GM21737 (cell line): ENCODE measurements around the gene BDP1.
"Not testable (repeated sequence)": the region's sequence is repeated elsewhere in the genome, so short reads cannot be mapped to it uniquely, and the experiment has no call there.

Experiments
- ATAC-seq: cut with Tn5 transposase; IDR thresholded peaks from one replicate; pipeline ENCODE4 v1.9.1; 2021; ENCODE audit warnings: mild to moderate bottlenecking, moderate library complexity; ENCODE audit not compliant: unreplicated experiment

Gene BDP1

DNA sequence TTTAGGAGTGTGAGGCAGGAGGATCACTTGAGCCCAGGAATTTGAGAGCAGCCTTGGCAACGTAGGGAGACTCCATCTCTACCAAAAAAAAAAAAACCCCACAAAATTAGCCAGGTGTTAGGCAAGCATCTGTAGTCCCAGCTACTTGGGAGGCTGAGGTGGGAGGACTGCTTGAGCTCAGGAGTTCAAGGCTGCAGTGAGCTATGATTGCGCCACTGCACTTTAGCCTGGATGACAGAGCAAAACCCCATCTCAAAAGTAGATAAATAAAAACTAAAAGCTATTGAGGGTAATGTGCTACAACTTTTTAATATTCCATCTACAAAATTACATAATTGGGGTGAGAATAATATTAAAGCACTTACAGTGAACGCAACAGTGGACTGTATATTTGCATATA, 5.9 kb downstream of the BDP1 start:
- ATAC-seq = no peak

DNA sequence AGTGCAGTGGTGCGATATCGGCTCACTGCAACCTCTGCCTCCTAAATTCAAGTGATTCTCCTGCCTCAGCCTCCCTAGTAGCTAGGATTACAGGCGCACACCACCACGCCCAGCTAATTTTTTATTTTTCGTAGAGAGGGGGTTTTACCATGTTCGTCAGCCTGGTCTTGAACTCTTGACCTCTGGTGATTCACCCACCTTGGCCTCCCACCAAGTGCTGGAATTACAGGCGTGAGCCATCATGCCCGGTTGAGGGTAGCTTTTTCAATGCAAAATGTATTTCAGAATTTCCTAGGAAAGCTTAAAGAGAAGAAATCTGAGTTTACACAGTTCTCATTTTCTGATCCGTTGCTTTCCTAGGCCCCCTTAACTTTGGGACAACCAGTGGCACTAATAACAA, 15.7 kb downstream of the BDP1 start:
- no peak for ATAC-seq

GRCh38 chr5:71475788-71476384, 20.4 kb downstream of the BDP1 start:
- ATAC-seq = no peak

GRCh38 chr5:71481441-71481840, 26.0 kb downstream of the BDP1 start:
- no peak for ATAC-seq

DNA sequence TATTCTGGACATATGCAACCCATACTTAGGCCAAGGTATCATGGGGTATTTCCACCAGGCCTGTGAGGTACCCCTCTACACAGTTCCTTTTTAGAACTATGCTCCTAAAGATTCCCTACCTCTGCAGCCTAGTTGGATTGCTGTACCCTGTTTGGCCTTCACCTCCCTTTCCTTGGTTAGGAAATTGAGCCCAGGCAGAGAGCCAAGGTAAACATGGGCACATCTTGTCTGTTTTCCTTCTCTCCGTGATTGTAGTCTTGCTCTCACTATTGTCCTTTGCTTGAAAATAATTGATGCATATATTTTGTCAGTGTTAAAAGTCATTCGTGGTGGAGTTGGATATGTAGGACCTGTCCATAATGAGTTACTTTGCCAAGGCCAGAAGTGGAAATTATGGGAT, 26.7 kb downstream of the BDP1 start:
- ATAC-seq = no peak

DNA sequence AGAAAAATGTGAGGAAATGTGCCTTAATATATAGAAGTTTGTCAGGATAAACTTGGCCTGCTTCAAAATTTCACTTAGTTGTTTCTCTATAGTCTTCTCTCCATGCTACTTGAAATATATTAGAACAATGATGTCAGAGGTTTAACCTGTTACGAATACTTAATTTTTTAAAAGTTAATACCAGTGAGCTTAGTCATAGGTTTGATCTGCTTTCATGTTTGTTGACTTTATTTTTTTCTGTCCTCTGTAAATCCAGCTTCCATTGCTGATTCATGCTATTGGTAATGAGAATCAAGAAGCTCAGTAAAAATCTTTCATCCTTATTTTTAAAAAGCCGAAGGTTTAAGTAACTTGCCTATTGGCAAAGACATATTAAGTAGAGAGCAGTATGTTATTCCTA, 27.9 kb downstream of the BDP1 start:
- no peak for ATAC-seq

- no peak for ATAC-seq
These were observed 37.6 kb downstream of the BDP1 start for GRCh38 chr5:71492817-71493615.

DNA sequence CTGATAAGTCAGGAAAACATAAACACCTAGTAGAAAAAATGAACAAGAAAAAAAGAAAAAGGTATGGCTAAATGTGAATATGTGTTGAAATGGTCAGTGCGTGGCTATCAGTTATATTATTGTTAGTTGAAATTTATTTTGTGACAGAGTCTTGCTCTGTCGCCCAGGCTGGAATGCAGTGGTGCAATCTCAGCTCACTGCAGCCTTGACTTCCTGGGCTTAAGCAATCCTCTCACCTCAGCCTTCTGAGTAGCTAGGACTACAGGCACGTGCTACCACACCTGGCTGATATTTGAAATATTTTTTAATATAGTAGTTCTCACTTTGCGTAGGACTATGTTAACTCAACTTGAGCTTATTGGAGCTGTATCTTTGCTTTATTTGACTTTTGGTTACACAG, 38.8 kb downstream of the BDP1 start:
- not testable (repeated sequence) for ATAC-seq

GRCh38 chr5:71498756-71499155, 43.3 kb downstream of the BDP1 start:
- not testable (repeated sequence) for ATAC-seq

- no peak for ATAC-seq
These were observed 48.1 kb downstream of the BDP1 start for GRCh38 chr5:71503536-71503935.

DNA sequence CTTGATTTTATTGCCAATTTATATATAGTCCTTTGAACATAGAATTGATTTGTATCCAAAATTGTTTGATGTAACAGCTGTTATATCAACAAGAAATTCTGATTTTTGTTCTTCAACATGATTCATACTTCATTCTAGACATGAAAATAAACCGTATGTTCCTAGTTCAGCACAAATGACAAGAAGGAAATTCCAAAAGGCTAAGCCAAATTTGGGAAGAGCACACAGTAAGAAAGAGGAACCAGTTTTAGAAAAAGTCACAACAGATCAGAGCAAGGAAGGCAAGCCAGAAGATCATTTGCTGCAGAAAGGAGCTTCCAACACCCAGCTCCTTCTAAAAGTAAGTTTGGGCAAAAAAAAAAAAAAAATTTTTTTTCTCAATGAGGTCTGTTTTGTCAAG, 66.7 kb downstream of the BDP1 start:
- no peak for ATAC-seq

- ATAC-seq = not testable (repeated sequence)
These were observed 70.2 kb downstream of the BDP1 start for GRCh38 chr5:71525611-71526010.

- ATAC-seq = no peak
These were observed 72.8 kb downstream of the BDP1 start for GRCh38 chr5:71528206-71528605.

GRCh38 chr5:71529682-71530081, 74.2 kb downstream of the BDP1 start:
- no peak for ATAC-seq

DNA sequence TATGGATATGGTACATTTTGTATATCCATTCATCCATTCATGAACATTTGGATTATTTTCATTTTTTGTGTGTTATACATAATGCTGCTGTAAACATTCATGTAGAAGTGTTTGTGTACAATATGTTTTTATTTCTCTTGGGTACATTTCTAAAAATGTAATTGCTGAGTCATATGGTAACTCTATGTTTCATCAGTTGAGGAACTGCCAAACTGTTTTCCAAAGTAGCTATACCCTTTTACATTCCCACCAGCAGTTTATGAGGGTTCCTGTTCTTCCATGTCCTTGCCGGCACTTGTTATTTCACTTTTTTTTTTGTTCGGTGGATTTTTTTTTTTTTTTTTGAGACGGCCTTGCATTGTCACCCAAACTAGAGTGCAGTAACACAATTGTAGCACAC, 77.7 kb downstream of the BDP1 start:
- no peak for ATAC-seq

GRCh38 chr5:71533615-71534014, 78.2 kb downstream of the BDP1 start:
- no peak for ATAC-seq

- ATAC-seq = no peak
These were observed 82.2 kb downstream of the BDP1 start for GRCh38 chr5:71537687-71538086.

GRCh38 chr5:71550885-71551284, 95.4 kb downstream of the BDP1 start:
- ATAC-seq = not testable (repeated sequence)

DNA sequence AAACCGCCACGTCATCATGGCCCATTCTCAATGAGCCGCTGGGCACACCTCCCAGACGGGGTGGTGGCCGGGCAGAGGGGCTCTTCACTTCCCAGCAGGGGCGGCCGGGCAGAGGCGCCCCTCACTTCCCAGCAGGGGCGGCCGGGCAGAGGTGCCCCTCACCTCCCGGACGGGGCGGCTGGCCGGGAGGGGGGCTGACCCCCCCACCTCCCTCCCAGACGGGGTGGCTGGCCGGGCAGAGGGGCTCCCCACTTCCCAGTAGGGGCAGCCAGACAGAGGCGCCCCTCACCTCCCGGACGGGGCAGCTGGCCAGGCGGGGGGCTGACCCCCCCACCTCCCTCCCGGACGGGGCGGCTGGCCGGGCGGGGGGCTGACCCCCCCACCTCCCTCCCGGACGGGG, 96.1 kb downstream of the BDP1 start:
- not testable (repeated sequence) for ATAC-seq

- ATAC-seq = not testable (repeated sequence)
These were observed 96.7 kb downstream of the BDP1 start for GRCh38 chr5:71552026-71552749.

DNA sequence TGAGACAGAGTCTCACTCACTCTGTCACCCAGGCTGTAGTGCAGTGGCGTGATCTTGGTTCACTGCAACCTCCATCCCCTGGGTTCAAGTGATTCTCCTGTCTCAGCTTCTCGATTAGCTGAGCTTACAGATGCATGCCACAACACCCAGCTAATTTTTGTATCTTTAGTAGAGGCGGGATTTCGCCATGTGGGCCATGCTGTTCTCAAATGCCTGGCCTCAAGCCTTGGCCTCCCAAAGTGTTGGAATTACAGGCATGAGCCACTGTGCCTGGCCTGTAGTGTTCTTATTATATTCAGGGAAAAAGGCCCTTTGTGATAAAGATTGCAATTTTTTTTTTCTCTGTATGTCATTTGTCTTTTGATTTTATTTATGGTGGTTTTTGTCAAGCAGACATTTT, 107.7 kb downstream of the BDP1 start:
- ATAC-seq = no peak

GRCh38 chr5:71564895-71565294, 109.4 kb downstream of the BDP1 start:
- no peak for ATAC-seq
